HG03457 (cell line): Measurements from ENCODE around the gene ITIH4.

Source experiments
- ATAC-seq: cut with Tn5 transposase; IDR thresholded peaks from one replicate; pipeline ENCODE4 v1.9.1; 2021; ENCODE audit warnings: moderate number of reproducible peaks; ENCODE audit not compliant: unreplicated experiment

ITIH4 gene

DNA sequence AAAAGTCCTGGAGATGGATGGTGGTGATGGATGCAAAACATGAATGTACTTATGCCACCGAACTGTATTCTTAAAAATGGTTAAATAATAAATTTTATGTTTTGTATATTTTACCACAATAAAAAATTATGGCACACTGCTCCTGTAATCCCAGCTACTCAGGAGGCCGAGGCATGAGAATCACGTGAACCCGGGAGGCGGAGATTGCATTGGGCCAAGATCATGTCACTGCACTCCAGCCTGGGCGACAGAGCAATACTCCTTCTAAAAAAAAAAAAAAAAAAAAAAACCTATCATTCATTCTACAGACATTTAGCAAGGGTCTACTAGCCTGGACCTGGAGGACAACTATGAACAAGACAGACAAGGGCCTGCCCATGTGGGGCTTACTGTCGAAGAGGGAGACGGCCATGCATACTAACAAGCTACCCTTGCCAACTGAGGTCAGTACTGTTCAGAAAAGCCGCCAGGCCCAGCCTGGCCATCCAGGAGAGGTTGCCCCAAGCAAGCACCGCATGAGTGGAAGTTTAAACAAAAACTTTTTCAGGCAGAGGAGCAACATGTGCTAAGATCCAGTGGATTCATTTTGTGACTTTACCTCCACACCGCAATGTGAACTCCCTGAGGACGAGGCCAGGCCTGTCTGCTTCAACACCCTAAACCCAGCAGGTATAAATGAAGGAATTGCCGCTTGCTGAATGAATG is 57.0 kb downstream of the ITIH4 start:
- no peak for ATAC-seq

DNA sequence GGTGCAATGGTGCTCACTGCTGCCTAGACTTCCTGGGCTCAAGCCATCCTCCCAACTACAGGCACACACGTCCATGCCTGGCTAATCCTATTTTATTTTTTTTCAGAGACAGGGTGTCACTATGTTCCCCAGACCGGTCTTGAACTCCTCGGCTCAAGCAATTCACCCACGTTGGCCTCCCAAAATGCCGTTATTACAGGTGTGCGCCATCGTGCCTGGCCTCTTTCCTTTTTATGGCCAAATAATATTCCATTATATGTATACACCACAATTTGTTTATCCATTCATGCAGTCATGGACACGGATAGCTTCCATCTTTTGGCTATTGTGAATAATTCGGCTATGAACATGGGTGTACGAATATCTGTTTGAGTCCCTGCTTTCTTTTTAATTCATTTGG is 58.8 kb downstream of the ITIH4 start:
- no peak for ATAC-seq

GRCh38 chr3:52771334-52771681 is 59.2 kb downstream of the ITIH4 start:
- no peak for ATAC-seq

DNA sequence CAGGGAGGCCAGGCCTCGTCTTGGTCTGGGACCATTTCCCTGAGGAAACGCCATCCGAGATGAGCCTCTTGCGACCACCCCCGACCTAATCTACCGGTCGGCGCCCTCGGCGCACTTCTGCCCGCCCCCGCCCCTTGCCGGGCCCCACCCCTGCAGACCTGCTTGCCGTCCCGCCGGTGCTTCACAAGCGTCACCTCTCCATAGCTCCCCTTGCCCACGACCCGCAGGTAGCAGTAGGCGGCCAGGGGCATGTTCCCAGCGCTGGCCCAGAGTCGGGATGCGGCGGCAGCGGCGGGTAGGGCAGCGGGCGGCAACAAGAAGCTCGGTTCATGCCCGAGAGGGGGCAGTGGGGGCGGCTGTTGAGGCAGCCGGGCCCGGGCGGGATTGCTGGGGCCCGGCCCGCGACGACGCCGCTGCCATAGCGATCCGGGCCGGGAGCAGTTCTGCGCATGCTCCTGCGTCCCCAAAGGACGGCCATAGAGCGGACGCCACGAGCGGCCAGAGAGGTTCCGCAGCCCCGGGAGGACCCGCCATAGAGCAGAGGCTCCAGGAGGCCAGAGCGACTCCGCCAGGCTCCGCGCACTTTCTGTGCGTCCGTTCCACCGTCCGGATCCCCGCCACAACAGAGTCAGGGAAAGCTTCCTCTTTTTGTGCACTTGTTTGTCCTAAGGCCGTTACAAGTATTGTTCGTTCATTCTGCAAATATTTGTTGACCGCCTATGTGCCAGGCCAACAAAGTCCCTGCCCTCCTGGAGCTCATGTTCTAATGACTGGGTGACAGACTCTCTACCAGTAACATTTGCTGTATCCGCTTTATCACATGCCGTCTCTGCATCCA is 59.8 kb downstream of the ITIH4 start, which contains the start of gene NEK4:
Gene NEK4 (minus strand): TSS at position 445 of the 838 bp plus-strand sequence. CDS start 194 bp downstream, at position 251.
- ATAC-seq: peak; percentile 90

- ATAC-seq: no peak
Observed at GRCh38 chr3:52769786-52770455, 60.6 kb downstream of the ITIH4 start.

- ATAC-seq: no peak
Observed at GRCh38 chr3:52763466-52763865, 67.0 kb downstream of the ITIH4 start.
